K562 (cell line): Measurements from ENCODE around the gene CAMSAP2.

Source experiments
- ASH1L ChIP-seq: fragments of 450-650 bp; IDR thresholded peaks from 2 replicates; pipeline ENCODE4 v1.6.1; 2018; ENCODE audit warnings: borderline replicate concordance, mild to moderate bottlenecking, low read depth; ENCODE audit not compliant: partially characterized antibody
- SMARCB1 ChIP-seq: IDR thresholded peaks from 2 replicates; pipeline ENCODE4 v1.6.1; 2011; ENCODE audit warnings: improper control_type of control experiment, low read depth; ENCODE audit not compliant: insufficient read length
- SREBF1 ChIP-seq: fragments of 150-350 bp; IDR thresholded peaks from 2 replicates; pipeline ENCODE4 v1.6.1; 2014; ENCODE audit warnings: antibody characterized with exemption, low read depth, low read length, borderline replicate concordance
- TF ChIP-seq, protein P1 (sequence below), 3 experiments: IDR thresholded peaks in 2 of 3; conservative IDR thresholded peaks in 1 of 3; 2 replicates each; pipeline ENCODE4 v1.5.1; 2011 to 2012; ENCODE audit warnings: low read length in 3 of 3, mild to moderate bottlenecking in 3 of 3, control low read depth in 2 of 3, improper control_type of control experiment in 1 of 3, inconsistent platforms in 1 of 3, low read depth in 1 of 3, mixed read lengths in 1 of 3, moderate library complexity in 1 of 3; ENCODE audit not compliant: insufficient read depth in 2 of 3
- TF ChIP-seq, protein P2 (sequence below): fragments of 200-800 bp; sonication (Bioruptor generic); IDR thresholded peaks from 2 replicates; pipeline ENCODE4 v1.6.1; 2016; ENCODE audit warnings: missing genetic modification characterization, missing compliant biosample characterization
- TF ChIP-seq, protein P3 (sequence below): fragments of 450-650 bp; formaldehyde crosslinking; IDR thresholded peaks from 2 replicates; pipeline ENCODE4 v1.4.0; 2022; ENCODE audit warnings: mild to moderate bottlenecking, moderate library complexity

DNA sequence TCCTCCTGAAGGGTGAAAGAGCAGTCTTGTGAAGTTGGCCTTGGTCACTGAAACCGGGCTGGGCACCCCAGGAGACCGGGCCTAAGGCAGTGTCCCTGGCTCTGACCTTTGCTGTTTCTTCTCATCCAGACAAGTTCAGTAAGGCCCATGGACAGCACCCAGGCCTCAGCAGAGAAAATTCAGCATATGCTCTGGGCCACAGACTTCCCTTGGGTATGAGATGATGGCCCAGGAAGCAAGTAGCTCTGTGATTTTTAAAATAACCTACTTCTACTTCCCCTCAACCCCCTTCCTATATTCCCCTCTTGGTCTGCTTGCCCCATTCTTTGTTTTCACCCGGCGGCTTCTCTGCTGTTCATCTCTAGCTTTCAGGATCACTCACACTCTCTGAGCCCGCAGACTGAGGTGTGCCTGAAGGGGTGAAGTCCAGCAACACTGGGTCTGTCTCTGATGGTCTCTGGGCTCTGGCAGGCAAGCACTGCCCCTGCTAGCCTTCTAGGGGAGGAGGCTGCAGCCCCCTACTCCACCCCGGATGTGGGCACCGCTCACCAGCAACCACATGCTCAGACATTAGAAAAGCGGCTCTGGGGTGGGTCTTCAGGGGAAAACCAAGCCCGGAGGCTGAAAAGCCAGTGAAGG lies 131.2 kb downstream of the CAMSAP2 start:
- TF ChIP-seq SREBF1: no peak
- TF ChIP-seq, protein P1, sequence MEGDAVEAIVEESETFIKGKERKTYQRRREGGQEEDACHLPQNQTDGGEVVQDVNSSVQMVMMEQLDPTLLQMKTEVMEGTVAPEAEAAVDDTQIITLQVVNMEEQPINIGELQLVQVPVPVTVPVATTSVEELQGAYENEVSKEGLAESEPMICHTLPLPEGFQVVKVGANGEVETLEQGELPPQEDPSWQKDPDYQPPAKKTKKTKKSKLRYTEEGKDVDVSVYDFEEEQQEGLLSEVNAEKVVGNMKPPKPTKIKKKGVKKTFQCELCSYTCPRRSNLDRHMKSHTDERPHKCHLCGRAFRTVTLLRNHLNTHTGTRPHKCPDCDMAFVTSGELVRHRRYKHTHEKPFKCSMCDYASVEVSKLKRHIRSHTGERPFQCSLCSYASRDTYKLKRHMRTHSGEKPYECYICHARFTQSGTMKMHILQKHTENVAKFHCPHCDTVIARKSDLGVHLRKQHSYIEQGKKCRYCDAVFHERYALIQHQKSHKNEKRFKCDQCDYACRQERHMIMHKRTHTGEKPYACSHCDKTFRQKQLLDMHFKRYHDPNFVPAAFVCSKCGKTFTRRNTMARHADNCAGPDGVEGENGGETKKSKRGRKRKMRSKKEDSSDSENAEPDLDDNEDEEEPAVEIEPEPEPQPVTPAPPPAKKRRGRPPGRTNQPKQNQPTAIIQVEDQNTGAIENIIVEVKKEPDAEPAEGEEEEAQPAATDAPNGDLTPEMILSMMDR (IDR thresholded peaks at IDR 0.05 in 2 of 3, conservative IDR thresholded peaks at IDR 0.05 in 1 of 3; ENCODE audit: insufficient read depth in 2 of 3, low read depth in 1 of 3, low read length in 3 of 3): no peak
- TF ChIP-seq, protein P2, sequence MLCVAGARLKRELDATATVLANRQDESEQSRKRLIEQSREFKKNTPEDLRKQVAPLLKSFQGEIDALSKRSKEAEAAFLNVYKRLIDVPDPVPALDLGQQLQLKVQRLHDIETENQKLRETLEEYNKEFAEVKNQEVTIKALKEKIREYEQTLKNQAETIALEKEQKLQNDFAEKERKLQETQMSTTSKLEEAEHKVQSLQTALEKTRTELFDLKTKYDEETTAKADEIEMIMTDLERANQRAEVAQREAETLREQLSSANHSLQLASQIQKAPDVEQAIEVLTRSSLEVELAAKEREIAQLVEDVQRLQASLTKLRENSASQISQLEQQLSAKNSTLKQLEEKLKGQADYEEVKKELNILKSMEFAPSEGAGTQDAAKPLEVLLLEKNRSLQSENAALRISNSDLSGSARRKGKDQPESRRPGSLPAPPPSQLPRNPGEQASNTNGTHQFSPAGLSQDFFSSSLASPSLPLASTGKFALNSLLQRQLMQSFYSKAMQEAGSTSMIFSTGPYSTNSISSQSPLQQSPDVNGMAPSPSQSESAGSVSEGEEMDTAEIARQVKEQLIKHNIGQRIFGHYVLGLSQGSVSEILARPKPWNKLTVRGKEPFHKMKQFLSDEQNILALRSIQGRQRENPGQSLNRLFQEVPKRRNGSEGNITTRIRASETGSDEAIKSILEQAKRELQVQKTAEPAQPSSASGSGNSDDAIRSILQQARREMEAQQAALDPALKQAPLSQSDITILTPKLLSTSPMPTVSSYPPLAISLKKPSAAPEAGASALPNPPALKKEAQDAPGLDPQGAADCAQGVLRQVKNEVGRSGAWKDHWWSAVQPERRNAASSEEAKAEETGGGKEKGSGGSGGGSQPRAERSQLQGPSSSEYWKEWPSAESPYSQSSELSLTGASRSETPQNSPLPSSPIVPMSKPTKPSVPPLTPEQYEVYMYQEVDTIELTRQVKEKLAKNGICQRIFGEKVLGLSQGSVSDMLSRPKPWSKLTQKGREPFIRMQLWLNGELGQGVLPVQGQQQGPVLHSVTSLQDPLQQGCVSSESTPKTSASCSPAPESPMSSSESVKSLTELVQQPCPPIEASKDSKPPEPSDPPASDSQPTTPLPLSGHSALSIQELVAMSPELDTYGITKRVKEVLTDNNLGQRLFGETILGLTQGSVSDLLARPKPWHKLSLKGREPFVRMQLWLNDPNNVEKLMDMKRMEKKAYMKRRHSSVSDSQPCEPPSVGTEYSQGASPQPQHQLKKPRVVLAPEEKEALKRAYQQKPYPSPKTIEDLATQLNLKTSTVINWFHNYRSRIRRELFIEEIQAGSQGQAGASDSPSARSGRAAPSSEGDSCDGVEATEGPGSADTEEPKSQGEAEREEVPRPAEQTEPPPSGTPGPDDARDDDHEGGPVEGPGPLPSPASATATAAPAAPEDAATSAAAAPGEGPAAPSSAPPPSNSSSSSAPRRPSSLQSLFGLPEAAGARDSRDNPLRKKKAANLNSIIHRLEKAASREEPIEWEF (CRISPR knock-in tag): no peak
- TF ChIP-seq ASH1L: no peak
- TF ChIP-seq, protein P3, sequence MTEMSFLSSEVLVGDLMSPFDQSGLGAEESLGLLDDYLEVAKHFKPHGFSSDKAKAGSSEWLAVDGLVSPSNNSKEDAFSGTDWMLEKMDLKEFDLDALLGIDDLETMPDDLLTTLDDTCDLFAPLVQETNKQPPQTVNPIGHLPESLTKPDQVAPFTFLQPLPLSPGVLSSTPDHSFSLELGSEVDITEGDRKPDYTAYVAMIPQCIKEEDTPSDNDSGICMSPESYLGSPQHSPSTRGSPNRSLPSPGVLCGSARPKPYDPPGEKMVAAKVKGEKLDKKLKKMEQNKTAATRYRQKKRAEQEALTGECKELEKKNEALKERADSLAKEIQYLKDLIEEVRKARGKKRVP (CRISPR knock-in tag): no peak
- no peak for TF ChIP-seq SMARCB1
